HUDEP-2 (cell line): ENCODE results near the gene DPYSL5.
A peak's percentile ranks its signal among the peaks of the same experiment; 100 is the strongest.

ENCODE experiments used
- DNase-seq, 76 experiments: peaks; one replicate each; lab custom pipeline; 2025; ENCODE audit not compliant: unreplicated experiment in 76 of 76; lab: John Stamatoyannopoulos, UW

DPYSL5 gene

GRCh38 chr2:26982102-26982742 lies 134.3 kb downstream of the DPYSL5 start:
- DNase-seq, result peak in 67 of 76 experiments; percentile 9 to 79 (median 45)

GRCh38 chr2:26983746-26984145 lies 135.8 kb downstream of the DPYSL5 start:
- DNase-seq, result no peak

GRCh38 chr2:26985807-26986206 lies 137.9 kb downstream of the DPYSL5 start:
- DNase-seq, result no peak

- DNase-seq, result no peak
Observed at GRCh38 chr2:26986576-26986975, 138.6 kb downstream of the DPYSL5 start.

GRCh38 chr2:26988058-26988860 lies 140.3 kb downstream of the DPYSL5 start:
- no peak for DNase-seq

- DNase-seq, result no peak
Observed at GRCh38 chr2:26989156-26989555, 141.2 kb downstream of the DPYSL5 start.

- DNase-seq, result no peak
Observed at GRCh38 chr2:26991717-26992116, 143.8 kb downstream of the DPYSL5 start.

GRCh38 chr2:26993768-26994167 lies 145.8 kb downstream of the DPYSL5 start:
- DNase-seq, result peak in 3 of 76 experiments; percentile 7 to 19 (median 8)

- DNase-seq, result no peak
Observed at GRCh38 chr2:26994983-26995382, 147.1 kb downstream of the DPYSL5 start.

GRCh38 chr2:26997394-26997793 lies 149.5 kb downstream of the DPYSL5 start:
- no peak for DNase-seq

- DNase-seq, result no peak
Observed at GRCh38 chr2:26998323-26998722, 150.4 kb downstream of the DPYSL5 start.
